ENCODE data around the gene CES4A.

- TF ChIP-seq CTCF (conservative IDR thresholded peaks at IDR 0.05), result no peak
- no peak for TF ChIP-seq EZH2 (IDR thresholded peaks at IDR 0.05; ENCODE audit: low read depth)
These were observed 47.0 kb downstream of the CES4A start for GRCh38 chr16:67035364-67035763.
